AG09309 (cell line): ENCODE data around the gene PPP1R18.
A peak's percentile ranks its signal among the peaks of the same experiment; 100 is the strongest.
"Not testable (repeated sequence)": the region's sequence is repeated elsewhere in the genome, so short reads cannot be mapped to it uniquely, and the experiment has no call there.

ENCODE experiments used
- DNase-seq: peaks from one replicate; pipeline ENCODE4 v3.0.0-alpha.2; 2010; ENCODE audit warnings: low read depth
- H3K4me3 ChIP-seq: 2 replicates; pipeline ENCODE4 v1.5.1; 2011; ENCODE audit warnings: mild to moderate bottlenecking, low read depth, low read length, moderate library complexity; ENCODE audit not compliant: control insufficient read depth
- CTCF ChIP-seq: IDR thresholded peaks from 2 replicates; pipeline ENCODE4 v1.5.1; 2011; ENCODE audit warnings: mild to moderate bottlenecking, low read depth, low read length, inconsistent platforms; ENCODE audit not compliant: insufficient read depth, control insufficient read depth; ENCODE audit errors: missing control alignments

The PPP1R18 gene

GRCh38 chr6:30726506-30727413, 40.3 kb upstream of the PPP1R18 start:
- no peak for TF ChIP-seq CTCF
- DNase-seq: no peak
- no peak overlapping the region for H3K4me3 ChIP-seq

- H3K4me3 ChIP-seq: no peak overlapping the region
- no peak for TF ChIP-seq CTCF
- no peak for DNase-seq
These were observed 39.5 kb upstream of the PPP1R18 start for GRCh38 chr6:30725713-30726505.

- no peak overlapping the region for H3K4me3 ChIP-seq
- no peak for TF ChIP-seq CTCF
- no peak for DNase-seq
These were observed 38.6 kb upstream of the PPP1R18 start for GRCh38 chr6:30724906-30725667.

- H3K4me3 ChIP-seq: peak overlapping the region; percentile 16
- not testable (repeated sequence) for DNase-seq
These were observed 37.6 kb upstream of the PPP1R18 start for GRCh38 chr6:30723843-30724741.

GRCh38 chr6:30723159-30723842, 36.9 kb upstream of the PPP1R18 start:
- not testable (repeated sequence) for DNase-seq
- H3K4me3 ChIP-seq: peak overlapping the region; percentile 16

GRCh38 chr6:30722280-30723112, 36.1 kb upstream of the PPP1R18 start:
- H3K4me3 ChIP-seq: peak overlapping the region; percentile 96
- DNase-seq: no peak

GRCh38 chr6:30722025-30722279, 35.5 kb upstream of the PPP1R18 start:
- peak overlapping the region; percentile 96 for H3K4me3 ChIP-seq
- not testable (repeated sequence) for DNase-seq

More at GRCh38 chr6:30722280-30723112, 36.1 kb upstream of the PPP1R18 start:
- peak; percentile 90 for TF ChIP-seq CTCF
